K562 (cell line): ENCODE measurements around the gene SLC7A4. TPM values are rescaled to one million over a fixed set of nuclear protein-coding genes. Genes with fewer than 3 reads are reported as not detected.
A peak's percentile ranks its signal among the peaks of the same experiment; 100 is the strongest.

ENCODE experiments used
- CBFB ChIP-seq: sonication (generic); formaldehyde crosslinking; IDR thresholded peaks from 2 replicates; pipeline ENCODE4 v1.4.0; 2020; ENCODE audit warnings: mild to moderate bottlenecking, missing genetic modification reagents
- CHAMP1 ChIP-seq: fragments of 450-650 bp; IDR thresholded peaks from 2 replicates; pipeline ENCODE4 v1.6.1; 2016; ENCODE audit warnings: mild to moderate bottlenecking
- HDAC6 ChIP-seq: IDR thresholded peaks from 2 replicates; pipeline ENCODE4 v1.6.1; 2012; ENCODE audit warnings: low read depth, mild to moderate bottlenecking, control low read depth, inconsistent platforms, low read length, moderate library complexity
- HNRNPL ChIP-seq: fragments of 200-400 bp; formaldehyde crosslinking; IDR thresholded peaks from 2 replicates; pipeline ENCODE4 v1.6.1; 2017; ENCODE audit warnings: low read depth, mild to moderate bottlenecking, low read length
- NR2C1 ChIP-seq, 2 experiments: fragments of 450-650 bp; IDR thresholded peaks; 2 replicates each; pipeline ENCODE4 v1.6.1; 2017; ENCODE audit warnings: mild to moderate bottlenecking in 2 of 2, antibody characterized with exemption in 1 of 2, inconsistent platforms in 1 of 2, missing compliant biosample characterization in 1 of 2, missing genetic modification characterization in 1 of 2
- STAG1 ChIP-seq: sonication (generic); formaldehyde crosslinking; IDR thresholded peaks from 2 replicates; pipeline ENCODE4 v1.5.0; 2020; ENCODE audit warnings: missing genetic modification reagents, borderline replicate concordance
- TARDBP ChIP-seq: fragments of 450-650 bp; IDR thresholded peaks from 2 replicates; pipeline ENCODE4 v1.6.1; 2016
- ZNF133 ChIP-seq: fragments of 250-450 bp; sonication (Bioruptor Pico); IDR thresholded peaks from 2 replicates; pipeline ENCODE4 v1.4.0; 2020; ENCODE audit warnings: mild to moderate bottlenecking
- ZNF184 ChIP-seq: sonication (generic); formaldehyde crosslinking; IDR thresholded peaks from 2 replicates; pipeline ENCODE4 v1.5.0; 2020; ENCODE audit warnings: missing genetic modification reagents
- ZNF282 ChIP-seq: sonication (generic); formaldehyde crosslinking; IDR thresholded peaks from 2 replicates; pipeline ENCODE4 v1.8.1; 2023; ENCODE audit warnings: missing genetic modification reagents
- ZNF444 ChIP-seq: fragments of 250-450 bp; sonication (Bioruptor Pico); IDR thresholded peaks from 2 replicates; pipeline ENCODE4 v1.4.0; 2020; ENCODE audit warnings: mild to moderate bottlenecking, moderate library complexity
- polyA plus RNA-seq, 8 experiments: library from polyadenylated mRNA; depleted of rRNA in 4 of 8; stranded (reverse) in 5 of 8; unstranded in 3 of 8; fragments of >200 nt; fragmentation: Nextera tagmentation in 2 of 8; fragmentation: Illumina TruSeq in 1 of 8; extraction: Ambion mirVana in 2 of 8; extraction: Trizol in 1 of 8; gene quantifications; 2 replicates each; pipeline versions ENCODE4 v1.2.1 to v1.2.3, GENCODE V29; 2011 to 2014; ENCODE audit warnings: inconsistent platforms in 1 of 8, missing spikeins in 1 of 8
- total RNA-seq, 7 experiments: library from RNA; depleted of rRNA in 6 of 7; stranded (reverse); fragments of >200 nt in 6 of 7; fragmentation: Illumina TruSeq in 2 of 7; extraction: Trizol in 2 of 7; gene quantifications; 2 replicates each; pipeline versions ENCODE4 v1.2.1 to v1.2.3, GENCODE V29; 2011 to 2021; ENCODE audit warnings: low replicate concordance in 1 of 7
- TF ChIP-seq, protein P1 (sequence below): sonication (generic); IDR thresholded peaks from 2 replicates; pipeline ENCODE4 v1.6.1; 2016
- TF ChIP-seq, protein P2 (sequence below): sonication (generic); formaldehyde crosslinking; IDR thresholded peaks from 2 replicates; pipeline ENCODE4 v1.8.0; 2022; ENCODE audit warnings: mild to moderate bottlenecking, missing genetic modification reagents, borderline replicate concordance
- TF ChIP-seq, protein P3 (sequence below): fragments of 450-650 bp; formaldehyde crosslinking; conservative IDR thresholded peaks from 2 replicates; pipeline ENCODE4 v1.4.0; 2022; ENCODE audit warnings: mild to moderate bottlenecking, missing genetic modification characterization
- TF ChIP-seq, protein P4 (sequence below): fragments of 250-450 bp; sonication (Bioruptor Pico); IDR thresholded peaks from 2 replicates; pipeline ENCODE4 v1.5.0; 2021; ENCODE audit warnings: mild to moderate bottlenecking, moderate library complexity

The SLC7A4 gene
- total and polyA plus RNA-seq, 9 of the 15 experiments (the other 6 are each of a cell fraction or from before 2014, with no cell fraction given), result not detected

DNA sequence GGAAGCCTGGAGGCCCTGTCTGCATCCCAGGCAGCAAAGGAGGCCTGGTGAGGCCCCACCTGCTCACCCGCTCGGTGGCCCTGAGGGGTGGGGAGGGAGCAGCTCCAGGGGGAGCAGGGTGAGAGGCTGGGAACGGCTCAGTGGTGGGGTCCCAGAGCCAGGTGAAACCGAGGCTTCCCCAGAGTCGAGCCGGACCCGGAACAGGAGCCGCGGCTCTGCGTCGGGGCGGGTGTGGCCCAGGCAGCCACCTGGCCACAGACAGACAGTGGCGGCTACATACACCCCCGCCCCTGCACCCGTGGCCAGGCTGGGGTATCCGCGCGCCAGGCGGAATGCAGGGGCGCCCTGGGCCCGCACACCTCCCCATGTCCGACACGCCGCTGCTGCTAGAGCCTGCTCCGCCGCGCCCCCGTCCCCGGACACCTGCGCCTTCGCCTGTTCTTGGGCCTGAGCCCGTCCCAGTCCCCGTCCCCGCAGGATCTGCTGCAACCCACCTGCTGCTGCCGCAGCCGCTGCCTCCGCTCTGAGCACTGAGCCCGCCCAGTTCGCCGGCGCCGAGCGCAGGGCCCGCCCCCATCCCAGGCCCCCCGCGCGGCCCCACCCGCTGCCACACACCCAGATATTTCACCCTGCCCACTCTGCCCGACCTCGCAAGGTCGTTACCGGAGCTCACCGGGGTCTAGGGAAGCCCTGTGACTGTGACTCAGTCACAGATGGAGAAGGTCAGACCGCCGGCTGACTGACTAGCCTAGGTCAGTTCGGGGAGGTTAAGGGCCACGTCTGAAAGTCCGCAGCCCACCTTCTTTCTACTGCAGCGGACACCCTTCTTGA is at the start of gene SLC7A4 (continued):
- TF ChIP-seq, protein P1, sequence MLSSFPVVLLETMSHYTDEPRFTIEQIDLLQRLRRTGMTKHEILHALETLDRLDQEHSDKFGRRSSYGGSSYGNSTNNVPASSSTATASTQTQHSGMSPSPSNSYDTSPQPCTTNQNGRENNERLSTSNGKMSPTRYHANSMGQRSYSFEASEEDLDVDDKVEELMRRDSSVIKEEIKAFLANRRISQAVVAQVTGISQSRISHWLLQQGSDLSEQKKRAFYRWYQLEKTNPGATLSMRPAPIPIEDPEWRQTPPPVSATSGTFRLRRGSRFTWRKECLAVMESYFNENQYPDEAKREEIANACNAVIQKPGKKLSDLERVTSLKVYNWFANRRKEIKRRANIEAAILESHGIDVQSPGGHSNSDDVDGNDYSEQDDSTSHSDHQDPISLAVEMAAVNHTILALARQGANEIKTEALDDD, result no peak
- TF ChIP-seq CBFB (CRISPR knock-in tag) (0 out of 2 replicates have a peak, but pooled peaks have one; percentile 55), ZNF184 (CRISPR knock-in tag) (0 out of 2 replicates have a peak, but pooled peaks have one; percentile 51), STAG1 (CRISPR knock-in tag) (peak; percentile 39; the same call in 1 of the 2 replicates), HDAC6 (0 out of 2 replicates have a peak, but pooled peaks have one; percentile 26), HNRNPL (peak; percentile 33; the same call in 1 of the 2 replicates), CHAMP1 (no peak), ZNF444 (CRISPR knock-in tag) (no peak), TARDBP (no peak), NR2C1 (IDR thresholded peaks at IDR 0.05) (no peak), NR2C1 (tag; IDR thresholded peaks at IDR 0.05) (no peak), ZNF282 (CRISPR knock-in tag) (no peak), ZNF133 (CRISPR knock-in tag) (0 out of 2 replicates have a peak, but pooled peaks have one; percentile 58)
- TF ChIP-seq, protein P2, sequence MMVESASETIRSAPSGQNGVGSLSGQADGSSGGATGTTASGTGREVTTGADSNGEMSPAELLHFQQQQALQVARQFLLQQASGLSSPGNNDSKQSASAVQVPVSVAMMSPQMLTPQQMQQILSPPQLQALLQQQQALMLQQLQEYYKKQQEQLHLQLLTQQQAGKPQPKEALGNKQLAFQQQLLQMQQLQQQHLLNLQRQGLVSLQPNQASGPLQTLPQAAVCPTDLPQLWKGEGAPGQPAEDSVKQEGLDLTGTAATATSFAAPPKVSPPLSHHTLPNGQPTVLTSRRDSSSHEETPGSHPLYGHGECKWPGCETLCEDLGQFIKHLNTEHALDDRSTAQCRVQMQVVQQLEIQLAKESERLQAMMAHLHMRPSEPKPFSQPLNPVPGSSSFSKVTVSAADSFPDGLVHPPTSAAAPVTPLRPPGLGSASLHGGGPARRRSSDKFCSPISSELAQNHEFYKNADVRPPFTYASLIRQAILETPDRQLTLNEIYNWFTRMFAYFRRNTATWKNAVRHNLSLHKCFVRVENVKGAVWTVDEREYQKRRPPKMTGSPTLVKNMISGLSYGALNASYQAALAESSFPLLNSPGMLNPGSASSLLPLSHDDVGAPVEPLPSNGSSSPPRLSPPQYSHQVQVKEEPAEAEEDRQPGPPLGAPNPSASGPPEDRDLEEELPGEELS (CRISPR knock-in tag), result no peak
- TF ChIP-seq, protein P3, sequence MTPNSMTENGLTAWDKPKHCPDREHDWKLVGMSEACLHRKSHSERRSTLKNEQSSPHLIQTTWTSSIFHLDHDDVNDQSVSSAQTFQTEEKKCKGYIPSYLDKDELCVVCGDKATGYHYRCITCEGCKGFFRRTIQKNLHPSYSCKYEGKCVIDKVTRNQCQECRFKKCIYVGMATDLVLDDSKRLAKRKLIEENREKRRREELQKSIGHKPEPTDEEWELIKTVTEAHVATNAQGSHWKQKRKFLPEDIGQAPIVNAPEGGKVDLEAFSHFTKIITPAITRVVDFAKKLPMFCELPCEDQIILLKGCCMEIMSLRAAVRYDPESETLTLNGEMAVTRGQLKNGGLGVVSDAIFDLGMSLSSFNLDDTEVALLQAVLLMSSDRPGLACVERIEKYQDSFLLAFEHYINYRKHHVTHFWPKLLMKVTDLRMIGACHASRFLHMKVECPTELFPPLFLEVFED (CRISPR knock-in tag), result 0 out of 2 replicates have a peak, but pooled peaks have one; percentile 81
- TF ChIP-seq, protein P4, sequence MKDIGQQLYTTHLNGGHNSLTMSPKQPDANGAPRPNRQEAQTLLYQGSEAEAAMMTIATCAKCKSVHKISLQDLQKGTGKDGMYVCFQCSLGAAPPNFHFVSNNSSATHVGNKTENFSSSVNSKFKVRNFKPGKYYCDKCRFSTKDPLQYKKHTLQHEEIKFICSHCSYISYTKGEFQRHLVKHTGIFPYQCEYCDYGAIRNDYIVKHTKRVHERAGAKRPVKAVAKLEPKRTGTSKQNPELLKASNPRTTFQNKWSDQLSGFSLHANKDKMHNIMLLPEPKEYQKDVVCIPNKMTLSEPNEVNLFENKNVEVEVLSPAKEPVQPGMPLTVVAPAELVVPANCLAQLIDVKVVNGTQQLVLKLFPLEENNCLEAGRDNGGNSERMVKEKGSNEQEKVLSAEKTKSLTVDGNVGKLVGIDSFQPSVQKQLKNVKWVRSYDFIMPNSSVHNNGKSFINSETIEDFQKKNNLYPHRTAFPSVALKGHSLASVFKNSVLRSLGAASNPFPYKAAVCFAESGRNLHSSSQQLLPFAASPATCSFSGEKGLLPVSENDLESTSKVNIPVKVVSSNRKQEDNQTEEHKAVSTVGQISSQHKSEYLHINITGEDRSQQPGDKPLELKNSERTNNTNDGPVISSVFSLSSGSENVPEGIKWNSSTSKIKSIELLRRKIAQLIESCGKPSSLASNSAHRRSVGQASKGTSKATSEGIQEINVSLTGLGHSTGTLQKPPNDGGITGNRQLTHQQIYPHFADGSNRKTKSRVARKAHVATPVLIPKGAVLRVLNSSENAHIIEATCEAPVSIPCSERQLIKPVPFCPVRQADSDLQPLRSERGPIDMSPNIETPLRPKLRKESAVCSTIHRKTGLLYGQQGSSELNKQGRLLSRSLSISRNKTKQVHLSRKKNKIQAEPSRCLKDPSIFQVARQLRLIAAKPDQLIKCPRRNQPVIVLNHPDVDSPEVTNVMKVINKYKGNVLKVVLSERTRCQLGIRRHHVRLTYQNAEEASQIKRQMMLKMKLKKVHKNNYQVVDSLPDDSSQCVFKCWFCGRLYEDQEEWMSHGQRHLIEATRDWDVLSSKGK (CRISPR knock-in tag), result no peak
